Left ventricle myocardium inferior (tissue), 1 donor: Measurements from ENCODE around the gene PLA2G4A. TPM values are rescaled to one million over a fixed set of nuclear protein-coding genes. Genes with fewer than 3 reads are reported as not detected.

Experiments
- DNase-seq: peaks from one replicate; pipeline ENCODE4 v3.0.0-alpha.2; 2020
- H3K27ac ChIP-seq: fragments of 200-600 bp; replicated peaks from 2 replicates; pipeline ENCODE4 v1.8.0; 2021
- H3K27me3 ChIP-seq: fragments of 200-600 bp; 2 replicates; pipeline ENCODE4 v1.8.0; 2021; ENCODE audit warnings: low read depth
- H3K36me3 ChIP-seq: fragments of 200-600 bp; 2 replicates; pipeline ENCODE4 v1.8.0; 2021
- H3K4me1 ChIP-seq: fragments of 200-600 bp; 2 replicates; pipeline ENCODE4 v1.8.0; 2021
- H3K4me3 ChIP-seq: fragments of 200-600 bp; 2 replicates; pipeline ENCODE4 v1.8.0; 2021; ENCODE audit warnings: mild to moderate bottlenecking, moderate library complexity
- H3K9me3 ChIP-seq: fragments of 200-600 bp; replicated peaks from 2 replicates; pipeline ENCODE4 v1.8.0; 2021
- intact Hi-C: fragments of 100-400 bp; cut with micrococcal nuclease; formaldehyde crosslinking; loops from one replicate; pipeline ENCODE4 v1.11.0; 2022
- total RNA-seq: library from RNA; stranded (reverse); fragmentation: NEBNext Ultra II Directional; extraction: Animal tissue kit (Norgen Biotek cat#: 25700); gene quantifications from one replicate; pipeline ENCODE4 v1.2.1, GENCODE V29; 2021
- TF ChIP-seq, protein P1 (sequence below): fragments of 200-600 bp; IDR thresholded peaks from 2 replicates; pipeline ENCODE4 v1.8.0; 2021; ENCODE audit warnings: antibody characterized with exemption, mild to moderate bottlenecking, borderline replicate concordance
- donor health status: DM: no; HTN: yes; CAD: no; lungs with severe emphysema.

The PLA2G4A gene
- total RNA-seq, 1 donor from 2014 or later, result 2.7 TPM

GRCh38 chr1:186948535-186948934 is 119.8 kb downstream of the PLA2G4A start:
- H3K27ac ChIP-seq, result no peak overlapping the region
- no peak overlapping the region for H3K4me3 ChIP-seq
- H3K27me3 ChIP-seq, result no peaks in the 10 kb centered on the region
- H3K36me3 ChIP-seq, result no peaks in the 10 kb centered on the region
- no peaks in the 10 kb centered on the region for H3K9me3 ChIP-seq
- intact Hi-C loops, result no loop called here
- TF ChIP-seq, protein P1, sequence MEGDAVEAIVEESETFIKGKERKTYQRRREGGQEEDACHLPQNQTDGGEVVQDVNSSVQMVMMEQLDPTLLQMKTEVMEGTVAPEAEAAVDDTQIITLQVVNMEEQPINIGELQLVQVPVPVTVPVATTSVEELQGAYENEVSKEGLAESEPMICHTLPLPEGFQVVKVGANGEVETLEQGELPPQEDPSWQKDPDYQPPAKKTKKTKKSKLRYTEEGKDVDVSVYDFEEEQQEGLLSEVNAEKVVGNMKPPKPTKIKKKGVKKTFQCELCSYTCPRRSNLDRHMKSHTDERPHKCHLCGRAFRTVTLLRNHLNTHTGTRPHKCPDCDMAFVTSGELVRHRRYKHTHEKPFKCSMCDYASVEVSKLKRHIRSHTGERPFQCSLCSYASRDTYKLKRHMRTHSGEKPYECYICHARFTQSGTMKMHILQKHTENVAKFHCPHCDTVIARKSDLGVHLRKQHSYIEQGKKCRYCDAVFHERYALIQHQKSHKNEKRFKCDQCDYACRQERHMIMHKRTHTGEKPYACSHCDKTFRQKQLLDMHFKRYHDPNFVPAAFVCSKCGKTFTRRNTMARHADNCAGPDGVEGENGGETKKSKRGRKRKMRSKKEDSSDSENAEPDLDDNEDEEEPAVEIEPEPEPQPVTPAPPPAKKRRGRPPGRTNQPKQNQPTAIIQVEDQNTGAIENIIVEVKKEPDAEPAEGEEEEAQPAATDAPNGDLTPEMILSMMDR, result no peak
- no peak for DNase-seq
- H3K4me1 ChIP-seq, result no peaks in the 10 kb centered on the region

- TF ChIP-seq, protein P1, result no peak
- Histone ChIP-seq H3K4me3 (no peak overlapping the region), H3K9me3 (no peaks in the 10 kb centered on the region), H3K36me3 (no peaks in the 10 kb centered on the region), H3K27ac (no peak overlapping the region), H3K27me3 (no peaks in the 10 kb centered on the region), H3K4me1 (no peaks in the 10 kb centered on the region)
- no peak for DNase-seq
- intact Hi-C loops, result no loop called here
Observed at GRCh38 chr1:186949173-186949572, 120.4 kb downstream of the PLA2G4A start.

DNA sequence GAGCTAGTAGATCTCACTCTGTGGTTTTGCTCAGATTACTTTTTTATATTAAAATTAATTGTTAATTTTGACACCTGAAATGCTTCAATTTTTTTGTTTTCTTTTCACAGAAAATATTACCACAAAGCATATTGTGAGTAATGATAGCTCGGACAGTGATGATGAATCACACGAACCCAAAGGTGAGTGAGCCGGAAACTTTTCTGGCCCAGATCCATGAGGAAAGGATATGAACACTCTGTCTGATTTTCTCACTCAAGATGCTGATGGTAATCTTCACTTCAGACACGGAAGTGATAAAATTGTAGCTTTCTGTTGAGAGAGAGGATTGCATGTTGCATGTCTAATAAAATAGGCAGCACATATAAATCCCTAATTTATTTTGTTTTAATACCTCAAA is 121.8 kb downstream of the PLA2G4A start:
- Histone ChIP-seq H3K9me3 (no peaks in the 10 kb centered on the region), H3K27ac (no peak overlapping the region), H3K27me3 (no peaks in the 10 kb centered on the region), H3K36me3 (no peaks in the 10 kb centered on the region), H3K4me3 (no peak overlapping the region), H3K4me1 (no peaks in the 10 kb centered on the region)
- intact Hi-C loops, result no loop called here
- TF ChIP-seq, protein P1, result no peak
- DNase-seq, result no peak

GRCh38 chr1:186953876-186954275 is 125.1 kb downstream of the PLA2G4A start:
- no peak for DNase-seq
- Histone ChIP-seq H3K27ac (no peak overlapping the region), H3K4me1 (no peaks in the 10 kb centered on the region), H3K27me3 (no peaks in the 10 kb centered on the region), H3K36me3 (no peaks in the 10 kb centered on the region), H3K9me3 (no peaks in the 10 kb centered on the region), H3K4me3 (no peak overlapping the region)
- intact Hi-C loops, result no loop called here
- TF ChIP-seq, protein P1, result no peak

DNA sequence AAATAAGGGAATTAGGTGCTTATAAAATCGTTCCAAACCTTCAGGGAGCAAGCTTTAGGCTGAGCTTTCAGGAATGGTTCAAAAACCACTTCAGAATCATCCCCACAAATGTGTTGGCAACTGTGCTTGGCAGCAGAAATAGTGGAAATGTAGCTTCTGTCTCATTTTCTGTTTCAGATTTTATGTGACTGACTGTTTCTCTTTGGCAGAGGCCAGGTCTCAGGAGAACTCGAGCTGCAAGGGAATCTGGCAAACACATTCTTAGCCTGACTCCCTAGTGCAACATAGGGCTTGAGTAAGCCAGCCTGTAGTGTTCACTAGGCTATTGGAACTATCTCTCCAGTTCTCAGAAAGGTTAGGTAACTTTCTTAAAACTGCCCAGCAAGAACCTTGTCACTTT is 128.6 kb downstream of the PLA2G4A start:
- Histone ChIP-seq H3K27me3 (no peaks in the 10 kb centered on the region), H3K9me3 (no peaks in the 10 kb centered on the region), H3K36me3 (no peaks in the 10 kb centered on the region), H3K27ac (no peak overlapping the region), H3K4me3 (no peak overlapping the region), H3K4me1 (no peaks in the 10 kb centered on the region)
- TF ChIP-seq, protein P1, result no peak
- no peak for DNase-seq
- intact Hi-C loops, result no loop called here

GRCh38 chr1:186958520-186958919 is 129.8 kb downstream of the PLA2G4A start:
- H3K4me1 ChIP-seq, result no peaks in the 10 kb centered on the region
- intact Hi-C loops, result no loop called here
- DNase-seq, result no peak

More at GRCh38 chr1:186958520-186958919, 129.8 kb downstream of the PLA2G4A start:
- no peaks in the 10 kb centered on the region for H3K36me3 ChIP-seq
- no peaks in the 10 kb centered on the region for H3K27me3 ChIP-seq
- H3K27ac ChIP-seq, result no peak overlapping the region
- H3K4me3 ChIP-seq, result no peak overlapping the region
- H3K9me3 ChIP-seq, result no peaks in the 10 kb centered on the region
- TF ChIP-seq, protein P1, result no peak
